SK-N-SH (cell line): ENCODE results near the gene LETM1. TPM values are rescaled to one million over a fixed set of nuclear protein-coding genes. Genes with fewer than 3 reads are reported as not detected.

ENCODE experiments used
- CTCF ChIA-PET: fragments of 300-600, 350-600 bp; formaldehyde crosslinking; extraction: SDS; loops from one replicate; lab custom pipeline; 2021; lab: Yijun Ruan, JAX
- POLR2A ChIA-PET: fragments of 350-600 bp; sonication (Branson Sonifier 250); formaldehyde crosslinking; extraction: SDS; loops from one replicate; lab custom pipeline; 2020; ENCODE audit warnings: antibody characterized with exemption, inconsistent platforms; lab: Yijun Ruan, JAX
- DNase-seq: peaks from one replicate; pipeline ENCODE4 v3.0.0; 2012
- H2AFZ ChIP-seq: fragments of 200-600 bp; sonication (generic); 2 replicates; pipeline ENCODE4 v1.8.1; 2016; ENCODE audit warnings: antibody characterized with exemption, mild to moderate bottlenecking, low read depth
- H3F3A ChIP-seq: fragments of 200-600 bp; sonication (generic); replicated peaks from 2 replicates; pipeline ENCODE3; 2016; ENCODE audit warnings: antibody characterized with exemption, mild to moderate bottlenecking; ENCODE audit not compliant: insufficient read depth
- H3K27ac ChIP-seq, 2 experiments: fragments of 200-500 bp in 1 of 2; fragments of 200-600 bp in 1 of 2; sonication (Bioruptor generic) in 1 of 2; sonication (generic), shearing (Covaris generic) in 1 of 2; 2 replicates each; pipeline versions ENCODE4 v1.5.1 to v1.6.1; 2014 to 2016; ENCODE audit warnings: low read depth in 2 of 2, inconsistent platforms in 1 of 2, low read length in 1 of 2, mild to moderate bottlenecking in 1 of 2, mixed read lengths in 1 of 2
- H3K27me3 ChIP-seq: fragments of 200-600 bp; sonication (generic), shearing (Covaris generic); 2 replicates; pipeline ENCODE4 v1.6.1; 2016; ENCODE audit warnings: mixed run types; ENCODE audit not compliant: insufficient read depth
- H3K36me3 ChIP-seq, 2 experiments: fragments of 200-500 bp in 1 of 2; fragments of 200-600 bp in 1 of 2; sonication (Bioruptor generic) in 1 of 2; sonication (generic) in 1 of 2; replicated peaks in 1 of 2; 2 replicates each; pipeline versions ENCODE3 to v1.5.1; 2014 to 2016; ENCODE audit warnings: low read length in 1 of 2, mild to moderate bottlenecking in 1 of 2; ENCODE audit not compliant: insufficient read depth in 2 of 2, control insufficient read depth in 1 of 2
- H3K4me1 ChIP-seq, 2 experiments: fragments of 200-500 bp in 1 of 2; fragments of 200-600 bp in 1 of 2; sonication (Bioruptor generic) in 1 of 2; sonication (generic), shearing (Covaris generic) in 1 of 2; 2 replicates each; pipeline versions ENCODE4 v1.5.1 to v1.6.1; 2014 to 2016; ENCODE audit warnings: low read depth in 1 of 2, low read length in 1 of 2, mixed run types in 1 of 2; ENCODE audit not compliant: insufficient read depth in 2 of 2, control insufficient read depth in 1 of 2
- H3K4me2 ChIP-seq: fragments of 200-600 bp; sonication (generic), shearing (Covaris generic); 2 replicates; pipeline ENCODE4 v1.6.1; 2017; ENCODE audit warnings: mixed run types
- H3K4me3 ChIP-seq, 2 experiments: fragments of 200-500 bp in 1 of 2; fragments of 200-600 bp in 1 of 2; sonication (Bioruptor generic) in 1 of 2; sonication (generic), shearing (Covaris generic) in 1 of 2; 2 replicates each; pipeline versions ENCODE4 v1.5.1 to v1.8.1; 2014 to 2016; ENCODE audit warnings: low read depth in 2 of 2, inconsistent platforms in 1 of 2, low read length in 1 of 2, mild to moderate bottlenecking in 1 of 2, mixed read lengths in 1 of 2, moderate library complexity in 1 of 2
- H3K79me2 ChIP-seq: fragments of 200-600 bp; sonication (generic); 2 replicates; pipeline ENCODE4 v1.8.1; 2017; ENCODE audit warnings: mild to moderate bottlenecking; ENCODE audit not compliant: insufficient read depth
- H3K9ac ChIP-seq: fragments of 200-600 bp; sonication (generic); 2 replicates; pipeline ENCODE4 v1.6.1; 2017; ENCODE audit warnings: mixed run types
- H3K9me2 ChIP-seq: fragments of 200-600 bp; sonication (generic); 2 replicates; pipeline ENCODE4 v1.6.1; 2017; ENCODE audit warnings: mixed run types
- H3K9me3 ChIP-seq: fragments of 200-600 bp; sonication (generic); 2 replicates; pipeline ENCODE4 v1.6.1; 2017; ENCODE audit warnings: mixed run types, mild to moderate bottlenecking, moderate library complexity
- H4K20me1 ChIP-seq: fragments of 200-600 bp; sonication (generic); 2 replicates; pipeline ENCODE4 v1.6.1; 2017; ENCODE audit warnings: mild to moderate bottlenecking, mixed run types; ENCODE audit not compliant: insufficient read depth
- EZH2phosphoT487 ChIP-seq: fragments of 200-600 bp; sonication (generic); IDR thresholded peaks from 2 replicates; pipeline ENCODE4 v1.6.1; 2017; ENCODE audit warnings: low read depth, mixed run types, mild to moderate bottlenecking, antibody characterized with exemption, moderate library complexity, borderline replicate concordance
- MAX ChIP-seq: IDR thresholded peaks from 2 replicates; pipeline ENCODE4 v1.4.0; 2012; ENCODE audit warnings: low read depth
- MXI1 ChIP-seq: IDR thresholded peaks from 2 replicates; pipeline ENCODE4 v1.6.1; 2012; ENCODE audit warnings: mild to moderate bottlenecking, low read depth, low read length, improper control_type of control experiment
- NRF1 ChIP-seq: IDR thresholded peaks from 2 replicates; pipeline ENCODE4 v1.6.1; 2012; ENCODE audit warnings: low read depth, mild to moderate bottlenecking, low read length
- RAD21 ChIP-seq: IDR thresholded peaks from 2 replicates; pipeline ENCODE4 v1.6.1; 2012; ENCODE audit warnings: mild to moderate bottlenecking, low read length
- REST ChIP-seq: IDR thresholded peaks from 2 replicates; pipeline ENCODE4 v1.6.1; 2012; ENCODE audit warnings: mild to moderate bottlenecking, low read depth, low read length, moderate library complexity
- RFX5 ChIP-seq: IDR thresholded peaks from 2 replicates; pipeline ENCODE4 v1.6.1; 2012; ENCODE audit warnings: mild to moderate bottlenecking, improper control_type of control experiment, low read length
- SMC3 ChIP-seq: IDR thresholded peaks from 2 replicates; pipeline ENCODE4 v1.6.1; 2012; ENCODE audit warnings: low read depth, low read length, improper control_type of control experiment
- WGBS: methylation state at CpG from one replicate; pipeline ENCODE4 v1.1.6; 2017; ENCODE audit warnings: low lambda C conversion rate; 5-methylcytosine and 5-hydroxymethylcytosine counted together
- polyA plus RNA-seq, 3 experiments: library from polyadenylated mRNA; depleted of rRNA; stranded (reverse); fragments of >200 nt; gene quantifications; 2 replicates each; pipeline ENCODE4 v1.2.3, GENCODE V29; 2012

The LETM1 gene
- polyA plus RNA-seq, 1 of the 3 experiments (the other 2 are of a cell fraction): 25.8 TPM

GRCh38 chr4:1794809-1795298, 61.1 kb downstream of the LETM1 start:
- Histone ChIP-seq H3K36me3 (no peaks in the 10 kb centered on the region), H3F3A (no peaks in the 10 kb centered on the region), H3K9ac (no peak overlapping the region), H3K4me1 (peaks cover 0 to 3% of the 10 kb centered on the region in 2 experiments; a peak in 1 of 4 replicates), H3K27me3 (peaks cover 12% of the 10 kb centered on the region), H3K4me3 (peak overlapping the region in 1 of 2 experiments; percentile 6; a peak in 1 of 4 replicates), H4K20me1 (0 out of 2 replicates have a peak, but pooled peaks cover 6% of the 10 kb centered on the region), H3K9me2 (no peaks in the 10 kb centered on the region), H3K79me2 (no peaks in the 10 kb centered on the region), H2AFZ (no peak overlapping the region), H3K9me3 (no peaks in the 10 kb centered on the region), H3K27ac (no peak overlapping the region), H3K4me2 (peak overlapping the region; percentile 67; the same call in 1 of the 2 replicates)
- 11% methylated on average over 26 of the region's 68 CpGs for WGBS
- TF ChIP-seq SMC3 (no peak), MAX (no peak), NRF1 (no peak), RAD21 (no peak)
- peak; percentile 68 for DNase-seq
- POLR2A ChIA-PET: no interaction called here
- CTCF ChIA-PET: interaction anchor here (0.6 to 6.4 kb wide), 9 partner anchors 11 to 105 kb away, joined by 3 to 43 read pairs (median 3); no protein-coding TSS in a partner anchor

- no peaks in the 10 kb centered on the region for H3K36me3 ChIP-seq
- peak; percentile 69; the same call in 1 of the 2 replicates for TF ChIP-seq EZH2phosphoT487
- no peak for TF ChIP-seq MXI1
- POLR2A ChIA-PET: no interaction called here
- no peak overlapping the region for H3K9ac ChIP-seq
- H3K27ac ChIP-seq: no peak overlapping the region
- H3K4me3 ChIP-seq: peak overlapping the region; percentile 35; a peak in 3 of 4 replicates
- DNase-seq: peak; percentile 72
- 0 out of 2 replicates have a peak, but pooled peaks cover 6% of the 10 kb centered on the region for H4K20me1 ChIP-seq
- H3F3A ChIP-seq: no peaks in the 10 kb centered on the region
- H2AFZ ChIP-seq: no peak overlapping the region
- WGBS: 5% methylated on average over 26 of the region's 101 CpGs
- peaks cover 12% of the 10 kb centered on the region for H3K27me3 ChIP-seq
- CTCF ChIA-PET: interaction anchor here (0.6 to 6.4 kb wide), 9 partner anchors 10 to 104 kb away, joined by 3 to 43 read pairs (median 4); partner anchors contain the start of gene LETM1
- H3K79me2 ChIP-seq: no peaks in the 10 kb centered on the region
- no peaks in the 10 kb centered on the region for H3K9me2 ChIP-seq
- no peaks in the 10 kb centered on the region for H3K9me3 ChIP-seq
- peak overlapping the region; percentile 67; the same call in 1 of the 2 replicates for H3K4me2 ChIP-seq
- H3K4me1 ChIP-seq: peaks cover 0 to 3% of the 10 kb centered on the region in 2 experiments; a peak in 1 of 4 replicates
Measured at GRCh38 chr4:1793940-1794808, 61.8 kb downstream of the LETM1 start.

GRCh38 chr4:1793496-1793840, 62.5 kb downstream of the LETM1 start:
- H3K27ac ChIP-seq: no peak overlapping the region
- 0 out of 2 replicates have a peak, but pooled peaks cover 6% of the 10 kb centered on the region for H4K20me1 ChIP-seq
- H3K9me3 ChIP-seq: no peaks in the 10 kb centered on the region
- DNase-seq: peak; percentile 83
- TF ChIP-seq REST (no peak), RFX5 (no peak)
- H3K4me1 ChIP-seq: peaks cover 0 to 3% of the 10 kb centered on the region in 2 experiments; a peak in 1 of 4 replicates
- ChIA-PET CTCF (interaction anchor here (1.4 to 6.4 kb wide), 4 partner anchors 9 to 63 kb away, joined by 5 to 43 read pairs (median 16); partner anchors contain the start of gene LETM1), POLR2A (interaction anchor here (0.6 to 1.8 kb wide), 2 partner anchors 16 to 76 kb away, joined by 4 to 6 read pairs; no protein-coding TSS in a partner anchor)
- no peak overlapping the region for H3K9ac ChIP-seq
- peak overlapping the region; percentile 39 to 45; a peak in 3 of 4 replicates for H3K4me3 ChIP-seq
- H3K27me3 ChIP-seq: peaks cover 12% of the 10 kb centered on the region
- H3K9me2 ChIP-seq: no peaks in the 10 kb centered on the region
- H3K79me2 ChIP-seq: no peaks in the 10 kb centered on the region
- no peaks in the 10 kb centered on the region for H3K36me3 ChIP-seq
- no CpG with 5 or more reads among the region's 44 CpGs for WGBS
- H2AFZ ChIP-seq: no peak overlapping the region
- no peak overlapping the region for H3K4me2 ChIP-seq
- no peaks in the 10 kb centered on the region for H3F3A ChIP-seq
